TTC549 (cell line): ENCODE results near the gene POU2F1.

ENCODE experiments used
- FAIRE-seq: peaks from 2 replicates; lab custom pipeline; 2012; peaks lifted over from hg19 to GRCh38; lab: Jason Lieb, UNC

The POU2F1 gene

DNA sequence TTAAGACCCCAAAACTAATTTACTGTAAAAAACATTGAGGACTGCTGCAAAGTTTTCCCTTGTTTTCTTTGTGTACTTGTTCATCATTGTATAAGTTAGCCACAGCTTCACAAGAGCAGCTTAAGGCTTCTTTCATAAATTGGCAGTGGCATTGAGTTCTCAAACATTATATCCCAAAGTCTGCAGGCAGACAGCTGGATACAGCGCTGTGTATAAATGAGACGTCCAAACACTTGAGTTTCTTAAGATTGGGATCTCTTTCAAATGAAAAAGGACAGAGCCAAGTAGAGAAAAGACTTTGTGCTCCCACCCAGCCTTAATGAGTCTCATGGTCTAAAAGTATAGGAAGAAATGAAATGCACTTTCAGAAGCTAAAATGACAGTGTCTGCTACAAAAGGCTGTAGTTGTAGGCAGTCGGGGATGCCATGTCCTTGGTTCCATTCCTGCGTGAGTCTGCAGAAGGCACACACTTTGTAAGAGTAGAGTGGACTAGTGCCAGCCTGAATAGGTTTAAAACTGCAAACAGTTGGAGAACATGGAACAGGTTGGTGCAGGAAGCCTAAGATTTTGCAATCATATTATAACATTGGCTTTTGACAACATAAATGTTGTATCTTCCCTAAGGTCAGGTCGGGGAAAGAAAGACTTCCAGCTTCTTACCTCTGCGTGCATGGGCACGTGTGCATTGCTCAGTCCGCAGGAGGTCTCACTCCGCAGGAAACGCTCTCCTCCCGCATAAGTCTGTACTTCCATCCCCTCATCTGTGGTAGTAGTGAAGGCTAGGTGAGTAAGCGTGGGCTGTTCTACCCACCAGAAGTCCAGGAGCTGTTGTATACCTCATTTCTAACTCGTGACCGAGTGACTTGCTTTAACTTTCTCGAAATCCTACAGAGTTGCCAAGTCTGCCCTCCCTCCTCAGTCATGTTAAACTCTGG lies 203.3 kb downstream of the POU2F1 start:
- FAIRE-seq = no peak

DNA sequence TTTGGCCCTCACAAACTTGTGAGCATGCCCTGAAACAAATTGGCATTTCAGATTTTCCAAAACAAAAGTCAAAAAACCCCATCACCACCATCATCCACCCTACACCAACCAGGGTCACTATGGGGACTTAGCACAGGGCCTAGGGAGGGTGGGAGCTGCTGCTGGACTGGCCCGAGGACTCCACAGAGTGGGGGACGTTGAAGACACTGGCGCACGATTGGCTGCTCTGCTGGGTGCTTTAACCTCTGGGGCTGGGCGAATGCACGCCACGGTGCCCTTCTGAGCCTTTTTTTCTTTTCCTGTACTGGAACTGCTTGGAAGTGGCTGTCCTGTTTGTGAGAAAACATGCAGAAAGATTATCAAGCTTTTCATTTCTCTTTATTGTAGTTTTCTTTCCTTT lies 204.8 kb downstream of the POU2F1 start:
- FAIRE-seq = no peak

DNA sequence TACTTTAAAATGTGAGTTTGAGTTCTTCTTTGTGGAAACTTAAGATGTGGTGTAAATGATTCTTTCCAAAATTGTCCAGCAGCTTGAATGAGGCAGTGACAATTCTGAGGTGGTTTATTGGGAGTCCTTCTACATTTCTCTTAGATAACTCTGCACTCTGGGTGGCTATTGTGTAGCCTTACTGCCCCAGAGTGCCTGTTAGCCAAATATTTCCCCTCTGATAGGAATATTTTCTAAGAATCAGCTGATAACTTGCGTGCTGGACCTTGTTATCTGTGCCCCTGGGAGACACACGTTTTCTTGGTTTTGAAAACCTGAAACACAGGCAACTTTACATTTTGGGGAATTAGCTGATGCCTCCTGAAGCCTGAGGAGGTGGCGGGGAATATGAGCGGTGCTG lies 206.0 kb downstream of the POU2F1 start:
- no peak for FAIRE-seq

DNA sequence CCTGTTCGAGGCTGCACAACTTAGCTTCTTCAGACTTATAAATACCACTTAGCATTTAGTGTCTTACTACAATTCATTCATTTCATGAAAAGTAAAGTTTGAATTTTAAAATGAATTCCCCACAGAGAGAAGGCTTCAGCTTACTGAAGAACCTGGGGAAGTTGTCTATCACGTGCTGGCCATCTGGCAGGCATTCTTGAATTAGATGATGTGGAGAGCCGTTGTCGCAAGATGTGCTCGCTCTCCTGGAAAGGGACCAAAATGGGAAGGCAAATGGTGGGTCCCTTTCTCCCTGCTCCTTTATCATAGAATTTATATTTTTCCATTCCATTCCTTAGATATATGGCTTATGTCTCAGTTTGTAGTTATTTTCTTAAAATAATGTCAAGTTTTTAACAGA lies 207.2 kb downstream of the POU2F1 start:
- FAIRE-seq = no peak

DNA sequence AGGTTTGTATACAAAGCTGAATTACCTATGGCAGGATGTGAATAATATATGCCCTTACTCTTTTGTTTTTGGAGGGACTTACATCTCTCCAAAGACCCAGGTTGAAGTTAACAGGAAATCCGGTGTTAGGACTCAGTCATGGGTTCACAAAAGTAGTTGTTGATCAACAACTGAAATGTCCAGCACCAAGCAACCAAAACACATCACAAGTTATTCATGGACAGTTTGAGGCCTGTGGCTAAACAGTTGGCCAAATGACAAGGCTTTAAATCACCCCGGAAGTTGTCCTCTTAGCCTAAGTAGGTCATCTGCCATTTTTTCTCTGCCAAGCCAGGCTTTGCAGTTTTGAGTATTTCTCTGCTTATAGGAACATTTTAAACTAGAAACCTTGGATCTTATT lies 207.7 kb downstream of the POU2F1 start:
- no peak for FAIRE-seq

DNA sequence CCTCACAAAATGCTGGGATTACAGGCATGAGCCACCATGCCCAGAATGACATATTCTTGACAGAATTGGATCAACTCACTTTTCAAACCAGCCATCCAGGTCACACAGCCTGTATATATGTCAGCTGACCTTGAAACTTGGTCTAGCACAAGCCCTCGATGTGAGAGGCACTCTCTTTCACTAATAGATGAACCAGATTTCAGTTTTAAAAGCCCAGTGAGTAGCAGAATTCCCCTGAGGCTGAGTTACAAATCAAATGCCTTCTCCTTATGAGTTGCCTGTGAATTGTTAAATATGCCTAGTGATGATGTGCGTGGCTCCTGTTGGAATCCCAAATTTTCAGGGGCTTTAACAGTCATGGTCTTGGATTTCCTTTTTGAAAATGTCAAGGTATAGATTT lies 208.9 kb downstream of the POU2F1 start:
- no peak for FAIRE-seq

DNA sequence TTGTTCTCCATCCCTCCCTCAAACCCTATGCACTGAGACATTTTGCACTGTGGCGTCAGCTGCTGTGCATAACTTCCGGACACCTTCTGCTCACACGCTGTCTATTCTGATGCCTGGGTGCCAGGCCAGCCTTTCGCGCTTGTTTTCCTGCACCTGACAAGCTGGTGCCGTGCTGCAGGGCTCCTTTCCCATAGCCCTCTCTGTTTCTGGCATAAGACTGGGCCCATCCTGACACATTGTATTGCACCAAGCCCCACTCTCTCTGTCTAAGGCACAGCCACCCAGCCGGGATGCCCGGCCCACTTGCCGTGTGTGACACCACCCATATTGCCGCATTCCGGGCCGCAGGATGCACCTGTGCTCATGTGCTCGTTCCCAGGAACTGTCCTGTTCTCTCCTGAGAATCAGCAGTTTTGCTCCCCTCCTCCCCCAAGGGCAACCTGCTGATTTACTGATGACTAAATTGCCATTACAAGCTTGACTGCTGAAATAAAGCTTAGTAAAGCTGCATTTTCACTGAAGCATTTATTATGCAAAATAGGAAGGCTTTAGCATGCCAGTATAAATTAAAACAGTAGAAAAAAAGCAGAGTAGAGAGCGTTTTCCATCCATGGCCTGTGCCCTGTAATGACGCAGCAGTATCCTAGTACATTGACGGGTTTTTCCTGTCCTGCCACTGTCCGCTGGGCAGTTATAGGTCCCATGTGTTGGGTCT lies 209.6 kb downstream of the POU2F1 start:
- FAIRE-seq = no peak

DNA sequence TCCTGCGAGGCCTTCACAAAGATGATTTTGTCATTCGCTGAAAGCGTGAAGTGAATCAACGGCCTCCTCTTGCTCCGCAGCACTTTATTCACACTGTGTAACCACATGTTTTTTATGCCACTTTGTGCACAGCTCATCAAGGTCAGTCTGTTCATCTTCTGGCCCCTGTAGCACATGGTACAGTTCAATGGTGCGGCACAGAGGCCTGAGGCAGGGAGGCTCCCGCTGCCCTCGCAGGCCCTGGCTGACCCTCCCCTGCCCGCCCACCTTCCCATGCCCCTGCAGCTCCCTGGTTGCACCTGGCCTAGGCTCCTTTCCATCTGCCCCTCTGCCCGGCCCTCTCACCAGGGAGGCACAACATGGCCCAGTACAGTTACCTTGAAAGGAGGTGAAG lies 210.2 kb downstream of the POU2F1 start:
- no peak for FAIRE-seq

DNA sequence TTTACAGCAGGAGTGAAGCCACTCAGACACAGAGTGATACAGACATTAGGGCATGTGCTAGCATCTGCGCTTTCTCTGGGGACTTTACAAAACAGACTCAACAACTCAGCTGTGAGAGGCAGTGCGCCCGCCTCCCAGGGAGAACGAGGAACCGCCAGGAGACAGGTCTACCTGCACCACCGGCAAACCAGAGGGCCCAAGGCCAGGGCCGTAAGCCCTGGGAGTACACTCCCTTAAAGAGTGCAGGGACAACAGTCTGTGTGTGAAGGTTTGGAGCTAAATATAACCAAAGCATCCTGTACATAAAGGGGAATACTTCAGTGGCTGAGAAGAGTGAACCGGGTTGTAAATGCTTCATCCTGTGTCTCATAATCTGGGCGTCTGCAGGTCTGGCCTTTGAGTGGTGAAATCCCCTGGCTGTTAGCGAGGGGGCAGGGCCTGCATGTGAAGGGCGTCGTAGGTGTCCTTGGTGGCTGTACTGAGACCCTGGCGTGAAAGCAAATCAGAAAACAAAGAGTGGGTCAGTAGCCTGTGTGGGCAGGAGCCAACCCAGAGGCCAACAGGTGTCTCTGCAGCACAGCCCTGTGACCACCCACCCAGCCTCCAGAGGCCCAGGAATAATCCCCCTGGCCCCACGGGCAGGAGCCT lies 210.7 kb downstream of the POU2F1 start:
- no peak for FAIRE-seq

DNA sequence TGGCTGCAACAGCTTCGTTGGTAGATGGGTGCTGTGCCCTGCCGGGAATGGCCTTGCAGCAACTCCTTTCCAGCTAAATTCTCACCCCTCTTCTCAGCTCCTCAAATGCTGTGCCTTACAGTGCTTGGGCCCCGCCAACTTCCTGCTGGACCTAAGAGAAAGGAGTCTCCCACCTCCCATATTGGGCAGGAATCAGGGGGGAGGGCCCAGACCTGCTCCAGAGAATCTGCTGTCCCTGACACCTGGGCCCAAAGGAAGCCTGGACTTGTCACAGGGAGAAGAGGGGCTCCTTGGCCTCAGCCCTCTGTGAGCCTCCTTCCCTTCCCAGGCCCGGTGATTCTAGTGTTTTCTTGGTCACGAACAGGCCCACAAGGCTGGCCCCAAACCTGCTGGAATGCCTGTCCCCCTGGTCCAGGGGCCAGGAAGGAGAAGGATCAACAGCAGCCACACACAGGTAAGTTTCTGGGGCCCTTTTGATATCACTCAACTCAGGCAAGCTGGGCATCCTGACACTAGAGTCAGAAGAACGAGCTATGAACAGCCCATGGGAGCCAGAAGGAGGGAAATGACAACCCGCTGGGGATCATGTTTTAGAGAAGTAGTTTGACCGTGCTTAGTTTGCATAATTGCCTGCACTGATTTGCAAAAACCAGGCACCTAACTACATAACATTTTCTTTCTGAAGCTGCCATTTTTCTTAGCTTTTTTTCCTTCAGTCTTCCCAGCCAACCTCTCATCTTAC lies 211.4 kb downstream of the POU2F1 start:
- no peak for FAIRE-seq

DNA sequence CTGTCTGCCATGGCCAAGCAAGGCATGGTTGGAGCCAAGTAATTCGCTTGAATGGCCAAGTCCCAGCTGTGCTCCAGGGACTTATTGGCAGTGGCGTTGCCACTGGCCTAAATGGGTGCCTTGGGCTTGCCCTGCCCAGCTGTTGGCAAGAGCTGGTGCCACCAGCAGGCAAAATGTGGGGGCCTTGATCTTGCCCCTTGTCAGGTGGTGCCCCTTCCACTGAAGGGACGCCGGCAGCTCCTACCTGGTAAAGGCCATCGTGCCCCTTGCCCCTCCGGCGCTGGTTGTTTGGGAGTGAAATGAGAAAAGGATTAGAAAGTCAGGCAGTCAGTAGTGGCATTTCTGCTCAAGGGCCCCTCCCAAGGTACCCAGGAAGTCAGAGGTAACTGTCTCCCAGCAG lies 212.1 kb downstream of the POU2F1 start:
- no peak for FAIRE-seq

DNA sequence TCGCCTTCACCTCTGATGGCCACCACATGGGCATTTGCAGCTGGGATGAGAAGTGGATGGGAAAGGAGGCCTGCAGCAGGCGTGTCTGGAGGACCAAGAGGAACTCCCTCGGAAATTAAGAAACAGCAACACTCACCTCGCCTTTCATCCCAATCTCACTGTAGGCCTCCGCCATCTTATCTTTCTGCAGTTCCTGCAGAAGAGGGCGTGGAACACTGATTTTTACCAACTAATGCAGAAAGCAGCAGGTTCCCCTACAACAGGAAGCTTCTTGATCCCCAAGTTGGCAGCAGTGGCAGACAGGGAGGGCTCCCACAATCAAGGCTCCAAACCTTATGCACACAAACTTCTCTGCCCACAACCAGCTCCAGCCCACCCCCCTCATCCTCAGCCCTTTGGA lies 213.2 kb downstream of the POU2F1 start:
- no peak for FAIRE-seq

DNA sequence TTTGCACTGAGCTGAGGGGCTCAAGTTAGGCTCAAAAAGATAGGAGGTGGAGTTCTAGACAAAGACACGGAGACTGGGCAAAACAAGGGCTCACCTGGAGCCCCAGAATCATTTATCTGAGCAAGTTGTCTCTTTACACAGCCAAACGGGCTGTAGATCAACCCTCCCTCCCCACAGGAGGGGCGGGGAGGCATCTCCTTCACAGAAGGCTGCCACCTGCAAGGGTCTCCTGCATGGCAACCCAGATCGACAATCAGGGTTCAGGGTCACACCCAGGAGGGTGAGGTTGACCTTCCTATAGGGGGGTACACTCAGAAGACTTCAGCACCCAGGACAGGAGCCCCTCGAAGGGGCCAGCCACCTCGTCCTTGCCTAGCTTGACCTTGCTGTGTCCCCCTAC lies 213.6 kb downstream of the POU2F1 start:
- FAIRE-seq = no peak

DNA sequence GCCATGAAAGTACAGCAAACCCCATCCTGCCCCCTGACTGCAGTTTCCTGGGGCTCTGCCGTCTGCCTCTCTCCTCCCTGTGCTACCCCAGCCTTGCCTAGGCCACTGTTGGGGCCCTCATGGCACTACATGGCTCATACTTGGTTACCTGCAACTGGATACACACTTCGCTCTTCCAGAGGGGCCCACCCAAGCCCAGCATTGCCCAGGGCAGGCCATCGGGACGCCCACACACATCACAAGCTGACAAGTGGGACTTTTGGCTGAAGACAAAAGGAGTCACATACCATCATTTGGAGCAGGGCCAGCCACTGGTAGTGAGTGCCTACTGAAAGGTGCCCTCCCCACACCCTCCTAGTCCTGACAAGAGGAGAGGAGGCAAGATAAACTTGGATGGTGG lies 214.8 kb downstream of the POU2F1 start:
- no peak for FAIRE-seq

DNA sequence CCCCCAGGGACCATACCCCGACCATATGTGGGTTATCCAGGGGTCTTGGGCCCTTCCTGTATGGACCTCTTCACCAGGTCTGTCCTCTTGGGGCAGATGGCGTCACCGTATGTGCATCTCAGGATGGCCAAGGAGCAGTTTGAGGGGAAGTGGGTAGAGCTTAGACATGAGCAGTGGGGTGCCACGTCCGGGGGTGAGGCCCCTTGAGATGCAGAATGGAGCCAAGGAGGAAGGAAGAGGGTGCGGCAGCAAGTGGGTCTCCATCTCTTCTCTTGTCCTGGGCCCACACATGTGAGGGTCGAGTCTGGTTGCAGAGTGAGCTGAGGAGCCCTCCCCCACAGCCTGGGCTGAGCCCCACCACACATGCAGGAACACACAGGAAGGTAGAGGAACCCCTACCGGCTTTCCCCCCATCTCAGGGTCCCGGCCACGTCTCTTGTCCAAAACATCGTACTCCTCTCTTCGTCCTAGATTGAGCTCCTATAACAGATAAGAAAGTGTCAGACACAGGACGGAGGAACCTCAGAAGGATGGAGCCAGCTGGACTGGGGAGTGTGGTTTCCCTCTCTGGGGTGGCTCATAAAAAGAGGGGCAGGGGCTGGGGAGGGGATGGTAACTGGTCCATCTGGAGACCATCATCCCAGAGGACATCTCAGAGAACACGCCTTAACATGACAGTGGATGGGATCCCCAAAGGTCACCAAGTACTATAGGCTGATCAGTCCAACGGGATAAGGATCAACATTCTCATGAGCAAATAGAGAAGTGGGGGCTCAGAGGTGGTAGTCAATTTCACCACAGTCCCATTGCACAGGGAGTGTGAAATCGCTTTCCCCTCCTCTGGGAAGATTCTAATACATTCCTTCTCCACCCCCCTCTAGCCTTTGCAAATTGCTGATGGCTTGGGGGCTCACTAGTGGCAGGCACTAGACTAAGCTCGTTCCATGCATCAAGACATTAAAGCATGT lies 217.8 kb downstream of the POU2F1 start:
- no peak for FAIRE-seq

DNA sequence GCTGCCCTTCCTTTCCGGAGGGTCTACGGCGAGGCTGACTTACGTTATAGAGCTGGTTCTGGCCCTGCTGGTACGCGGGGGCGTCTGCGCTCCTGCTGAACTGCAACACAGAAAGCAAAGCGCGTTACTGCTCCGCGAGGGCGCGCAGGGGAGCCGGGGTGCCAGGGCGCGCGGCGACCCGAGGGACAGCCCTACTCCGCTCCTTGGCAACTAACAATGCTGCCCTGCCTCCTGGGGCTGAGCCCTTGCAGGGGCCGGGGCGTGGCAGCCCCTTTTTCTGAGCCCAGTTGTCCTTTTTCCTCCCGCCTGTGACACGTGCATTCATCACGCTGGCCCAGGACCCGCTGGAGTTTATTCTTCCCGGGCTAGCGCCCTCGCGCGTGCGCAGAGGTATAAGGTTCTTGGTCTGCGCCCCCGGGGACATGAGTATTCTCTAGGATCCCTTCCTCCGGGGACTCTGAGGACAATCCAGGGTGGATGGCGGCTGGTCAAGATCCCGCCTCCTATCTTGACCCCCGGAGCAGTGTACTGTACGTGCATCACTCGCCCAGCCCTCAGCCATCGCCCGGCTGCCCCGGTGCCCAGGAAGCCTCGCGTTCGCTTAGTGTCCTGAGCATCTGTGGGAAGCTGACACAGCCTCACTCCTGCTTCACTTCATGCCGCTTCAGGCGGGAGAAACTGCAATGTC lies 218.8 kb downstream of the POU2F1 start:
- no peak for FAIRE-seq

DNA sequence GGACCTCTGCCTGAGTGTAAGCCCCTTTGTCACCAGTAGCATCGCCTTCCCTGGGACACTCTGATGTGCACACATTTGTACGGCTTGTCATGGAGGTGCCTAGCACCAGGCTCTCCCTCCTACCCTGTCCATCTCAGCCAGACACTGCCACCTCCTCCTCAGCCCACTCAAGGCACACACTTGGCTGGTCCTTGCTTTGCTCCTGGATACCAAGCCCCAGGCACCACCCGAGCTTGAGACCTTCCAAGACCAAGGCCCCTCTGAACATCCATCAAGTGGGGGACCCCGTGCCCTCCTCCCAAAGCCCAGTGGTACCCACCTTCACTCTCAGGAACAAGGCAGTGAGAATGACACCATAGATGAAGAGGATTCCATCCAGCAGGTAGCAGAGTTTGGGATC lies 219.7 kb downstream of the POU2F1 start:
- FAIRE-seq = no peak

DNA sequence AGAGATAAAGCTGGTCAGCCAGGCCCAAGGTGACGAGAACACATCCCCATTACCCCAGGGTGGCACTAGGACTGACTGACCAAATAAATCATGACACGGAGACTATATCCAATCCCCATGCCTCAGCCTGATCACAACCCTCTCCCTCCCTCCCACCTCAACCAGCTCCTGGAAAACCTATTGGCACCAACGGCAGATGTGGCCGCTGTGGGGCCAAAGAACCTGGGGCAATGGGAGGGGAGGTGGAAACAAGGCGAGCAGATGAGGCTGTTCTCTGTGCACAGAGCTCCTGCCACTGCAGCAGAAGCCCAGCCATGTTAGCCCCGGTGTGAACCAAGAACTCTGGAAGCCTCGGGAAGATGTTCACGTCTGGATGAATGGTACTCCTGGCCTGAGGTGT lies 220.1 kb downstream of the POU2F1 start:
- FAIRE-seq = no peak

DNA sequence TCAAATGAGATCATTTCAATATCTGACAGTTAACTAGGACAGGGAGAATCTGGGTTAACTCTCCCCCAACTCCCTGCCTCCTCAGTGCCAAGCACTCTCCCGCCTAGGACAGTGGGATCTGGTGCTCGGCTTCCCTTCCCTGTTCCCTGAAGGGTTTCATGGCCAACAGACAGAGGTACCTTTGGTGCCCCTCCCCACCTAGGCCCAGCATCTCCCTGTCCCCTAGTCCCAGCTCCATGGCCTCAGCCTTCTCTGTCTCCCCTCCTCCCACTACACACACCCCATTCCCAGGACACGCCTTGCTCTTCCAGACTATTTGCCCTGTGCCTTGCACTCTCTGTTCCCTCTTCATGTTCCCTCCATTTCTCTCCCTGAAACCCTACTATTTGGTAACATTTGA lies 220.5 kb downstream of the POU2F1 start:
- no peak for FAIRE-seq

DNA sequence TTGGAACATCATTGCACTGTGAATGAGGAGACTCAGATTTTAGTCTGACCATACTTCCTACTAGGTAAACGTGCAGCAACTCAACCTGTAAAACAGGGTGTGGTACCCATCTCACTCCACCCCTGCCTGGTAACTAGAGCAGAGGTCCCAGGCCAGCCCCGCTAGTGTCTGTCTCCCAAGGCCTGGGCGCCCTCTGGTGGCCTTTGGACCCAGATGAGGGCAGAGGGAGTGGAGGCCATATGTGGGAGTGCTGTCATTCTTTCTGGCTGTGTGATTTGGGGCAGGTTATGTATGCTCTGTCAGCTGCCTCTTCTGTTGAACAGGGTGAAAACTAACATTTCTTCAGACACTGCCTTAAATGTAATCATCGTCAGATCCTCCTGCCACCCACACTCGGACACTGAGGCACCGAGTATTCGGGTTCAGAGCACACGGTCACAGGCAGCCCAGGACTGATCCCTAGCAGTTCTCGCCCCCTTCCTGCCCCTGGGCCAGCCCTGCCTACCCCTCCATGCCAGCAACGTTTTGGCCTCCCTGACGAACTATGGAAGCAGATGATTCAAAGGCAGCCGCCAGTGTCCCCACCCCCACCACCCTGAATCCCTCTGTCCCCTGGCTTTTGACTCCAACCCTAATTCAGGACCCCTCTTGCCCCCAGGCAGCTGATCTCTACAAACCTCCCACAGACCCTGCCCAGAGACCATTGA lies 221.6 kb downstream of the POU2F1 start:
- peak; percentile 7 for FAIRE-seq
